IPS DF 4.7 (cell line): ENCODE data around the gene AKR1C1.
"Not testable (repeated sequence)": the region's sequence is repeated elsewhere in the genome, so short reads cannot be mapped to it uniquely, and the experiment has no call there.

ENCODE experiments used
- DNase-seq: peaks from one replicate; pipeline ENCODE4 v3.0.0-alpha.2; 2013; ENCODE audit warnings: low spot score; ENCODE audit errors: extremely low read depth

The AKR1C1 gene

DNA sequence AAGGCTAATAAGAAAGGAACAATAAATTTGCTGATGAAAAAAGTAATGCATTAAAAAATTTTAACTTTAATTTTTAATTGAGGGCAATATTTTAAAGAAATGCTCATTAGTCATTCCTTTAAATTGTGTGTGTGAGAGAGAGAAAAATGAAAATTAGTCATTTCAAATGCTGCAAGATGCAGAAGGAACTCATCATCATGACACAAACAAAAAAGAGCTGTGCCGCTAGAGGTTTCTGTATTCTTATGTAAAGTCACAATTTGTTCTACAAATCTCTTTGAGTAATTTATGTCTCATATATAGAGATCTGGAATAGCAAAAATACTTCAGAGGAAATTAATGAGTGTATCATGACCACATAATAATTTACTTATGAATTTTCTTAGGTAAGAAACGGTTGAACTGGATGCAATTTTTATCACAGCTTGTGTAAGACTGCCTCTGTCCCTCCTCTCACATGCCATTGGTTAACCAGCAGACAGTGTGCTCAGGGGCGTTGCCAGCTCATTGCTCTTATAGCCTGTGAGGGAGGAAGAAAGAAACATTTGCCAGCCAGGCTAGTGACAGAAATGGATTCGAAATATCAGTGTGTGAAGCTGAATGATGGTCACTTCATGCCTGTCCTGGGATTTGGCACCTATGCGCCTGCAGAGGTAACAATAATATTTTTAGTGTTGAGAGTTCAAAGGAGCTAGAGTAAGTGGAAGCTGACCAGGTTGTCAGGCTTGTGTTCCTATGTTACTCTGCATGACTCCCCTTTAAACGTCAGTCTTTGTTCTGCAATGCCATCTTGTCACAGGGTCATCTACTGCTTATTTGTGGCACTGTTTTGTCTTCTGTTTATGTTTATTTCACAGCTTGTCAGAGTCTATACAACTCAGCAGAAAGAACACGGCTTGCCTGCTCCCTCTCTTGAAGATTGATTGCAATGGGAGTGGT is at the start of gene AKR1C1:
AKR1C1 (plus strand) TSS at position 540 of the 939 bp plus-strand sequence; CDS start at position 570, 30 bp downstream.
- not testable (repeated sequence) for DNase-seq

GRCh38 chr10:4914213-4914850 is 48.9 kb upstream of the AKR1C1 start:
- DNase-seq, result no peak

DNA sequence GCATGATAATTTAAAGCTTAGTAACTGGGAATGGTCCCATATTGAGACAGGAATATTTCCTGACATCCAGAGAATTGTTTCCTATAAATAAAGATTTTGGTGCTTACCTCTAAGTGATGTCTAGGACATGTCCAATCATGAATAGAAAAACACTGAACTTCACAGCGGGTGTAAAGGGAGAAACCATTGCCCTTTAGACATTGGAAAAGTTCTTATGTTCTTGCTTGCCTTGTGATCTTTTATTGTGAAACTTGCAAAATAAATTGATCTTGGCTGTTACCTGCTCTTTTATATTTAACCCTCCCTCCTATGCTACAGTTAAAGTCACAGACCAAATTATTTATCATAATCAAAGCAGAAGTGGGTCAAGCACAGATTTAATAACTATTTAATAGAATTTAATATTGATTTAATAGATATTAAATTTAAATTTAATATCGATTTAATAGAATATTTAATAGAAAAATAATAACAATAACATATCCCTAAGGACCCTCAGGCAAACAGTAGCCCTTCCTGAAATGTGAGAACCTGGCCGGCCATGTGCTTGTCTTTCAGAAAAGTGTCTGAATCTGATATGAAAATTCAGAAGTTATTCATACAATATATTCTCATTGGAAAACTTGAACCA is 47.0 kb upstream of the AKR1C1 start:
- DNase-seq, result no peak

GRCh38 chr10:4918236-4918635 is 45.0 kb upstream of the AKR1C1 start:
- no peak for DNase-seq

DNA sequence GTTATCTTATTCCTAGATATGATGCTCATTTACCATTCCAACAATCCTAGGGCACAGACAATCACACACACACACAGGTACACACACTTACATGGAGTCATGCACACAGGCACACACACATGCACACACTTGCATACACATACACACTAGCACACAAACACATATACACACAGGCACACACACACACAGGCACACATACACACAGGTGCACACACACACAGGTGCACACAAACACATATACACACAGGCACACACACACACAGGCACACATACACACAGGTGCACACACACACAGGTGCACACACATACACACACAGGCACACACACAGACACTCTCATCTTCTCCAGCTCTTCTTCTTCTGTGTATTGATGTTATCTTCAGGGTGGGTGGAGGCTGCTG is 38.7 kb upstream of the AKR1C1 start:
- DNase-seq, result not testable (repeated sequence)

DNA sequence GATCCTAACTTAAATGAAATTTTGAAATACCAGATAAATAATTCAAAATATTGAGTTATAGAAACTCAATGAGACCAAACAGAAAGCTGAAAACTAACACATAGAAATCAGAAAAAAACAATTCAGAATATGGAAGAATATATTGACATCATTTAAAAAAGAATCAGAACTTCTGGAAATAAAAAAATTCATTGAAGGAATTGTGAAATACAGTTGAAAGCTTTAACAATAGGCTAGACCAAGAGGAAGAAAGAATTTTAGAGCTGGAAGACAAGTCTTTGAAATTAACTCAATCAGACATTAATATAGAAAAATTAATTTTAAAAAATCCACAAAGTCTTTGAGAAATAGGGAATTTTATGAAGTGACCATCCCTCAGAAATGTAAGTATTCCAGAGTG is 36.8 kb upstream of the AKR1C1 start:
- DNase-seq, result no peak

- DNase-seq, result no peak
Measured at GRCh38 chr10:4931587-4931986, 31.6 kb upstream of the AKR1C1 start.

- DNase-seq, result no peak
Measured at GRCh38 chr10:4934391-4934987, 28.7 kb upstream of the AKR1C1 start.

DNA sequence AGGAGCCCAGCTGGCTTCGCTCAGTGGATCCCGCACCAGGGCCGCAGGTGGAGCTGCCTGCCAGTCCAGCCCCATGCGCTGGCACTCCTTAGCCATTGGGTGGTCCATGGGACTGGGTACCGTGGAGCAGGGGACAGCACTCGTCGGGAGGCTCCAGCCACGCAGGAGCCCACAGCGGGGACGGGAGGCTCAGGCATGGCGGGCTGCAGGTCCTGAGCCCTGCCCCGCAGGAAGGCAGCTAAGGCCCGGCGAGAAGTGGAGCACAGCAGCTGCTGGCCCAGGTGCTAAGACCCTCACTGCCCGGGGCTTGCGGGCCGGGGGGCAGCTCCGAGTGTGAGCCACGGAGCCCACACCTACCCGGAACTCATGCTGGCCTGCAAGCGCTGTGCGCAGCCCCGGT is 25.9 kb upstream of the AKR1C1 start:
- DNase-seq, result no peak

- DNase-seq, result no peak
Measured at GRCh38 chr10:4939224-4940072, 23.8 kb upstream of the AKR1C1 start.

DNA sequence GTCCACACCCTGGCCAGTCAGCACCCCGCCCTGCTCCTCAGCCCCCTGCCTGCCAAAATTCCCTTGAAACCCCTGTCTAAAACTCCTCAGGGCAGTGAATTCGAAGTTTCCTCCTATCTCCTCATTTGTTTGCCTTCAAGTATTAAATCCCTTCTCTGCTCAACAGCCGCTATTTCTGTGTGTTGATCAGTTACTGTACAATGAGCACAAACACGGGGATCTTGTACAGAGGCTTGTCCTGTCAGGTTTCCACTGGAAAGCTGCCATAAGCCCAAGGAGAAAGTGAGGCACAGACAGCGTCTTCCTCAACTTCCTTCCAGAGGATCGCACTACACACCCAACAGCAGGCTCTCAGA is 23.2 kb upstream of the AKR1C1 start:
- not testable (repeated sequence) for DNase-seq

DNA sequence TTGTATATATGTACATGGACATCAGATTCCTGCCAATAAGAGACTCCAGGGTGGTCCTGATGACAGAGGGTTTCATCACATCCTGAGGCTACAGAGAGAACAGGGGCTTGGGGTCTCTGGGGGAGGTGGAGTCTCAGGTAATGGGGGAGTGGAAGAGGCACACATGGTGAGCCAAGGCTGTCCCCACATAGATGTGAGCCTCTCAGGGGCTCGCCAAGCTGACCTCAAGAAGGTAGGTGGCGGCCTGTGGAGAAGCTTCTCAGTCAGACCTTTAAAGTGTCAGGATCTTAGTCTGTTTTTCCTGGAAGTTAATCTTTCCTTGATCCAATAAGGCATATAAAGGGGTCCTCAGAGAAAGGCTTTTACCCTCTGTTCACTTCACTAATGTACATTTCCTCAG is 22.3 kb upstream of the AKR1C1 start:
- DNase-seq, result not testable (repeated sequence)

- no peak for DNase-seq
Measured at GRCh38 chr10:4941540-4942330, 21.5 kb upstream of the AKR1C1 start.

DNA sequence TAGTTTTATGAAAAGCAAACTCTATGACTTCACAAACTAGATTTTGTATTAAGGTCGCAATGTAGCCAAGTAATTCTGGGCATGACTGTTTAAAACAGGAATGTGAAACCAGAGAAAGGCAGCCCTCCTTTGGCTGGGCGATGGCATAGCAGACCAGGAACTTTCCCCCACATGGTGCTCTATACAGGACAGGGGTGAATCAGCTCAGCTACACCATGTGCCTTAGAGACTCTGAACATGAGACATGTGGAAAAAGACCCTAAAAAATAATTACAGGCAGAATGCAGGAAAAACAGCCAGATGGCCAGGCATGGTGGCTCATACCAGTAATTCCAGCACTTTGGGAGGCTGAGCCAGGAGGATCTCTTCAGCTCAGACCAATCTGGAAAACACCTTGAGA is 20.3 kb upstream of the AKR1C1 start:
- DNase-seq, result not testable (repeated sequence)

DNA sequence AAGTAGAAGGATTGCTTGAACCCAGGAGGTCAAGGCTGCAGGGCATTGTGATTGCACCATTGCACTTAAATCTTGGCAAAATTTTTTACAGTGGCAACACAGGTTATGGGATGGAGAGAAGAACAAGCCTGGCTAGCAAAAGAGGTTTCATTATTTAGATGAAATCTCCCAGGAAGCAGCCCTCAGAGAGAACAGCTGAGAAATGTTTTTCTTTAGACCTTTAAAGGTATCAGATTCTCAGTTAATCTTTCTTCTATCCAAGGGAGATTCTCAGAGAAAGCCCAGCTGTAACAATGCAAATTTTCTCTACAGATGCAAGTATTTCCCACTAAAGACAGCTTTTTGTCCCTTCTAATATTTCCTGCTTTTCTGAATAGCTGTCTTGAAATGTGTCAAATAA is 19.8 kb upstream of the AKR1C1 start:
- not testable (repeated sequence) for DNase-seq

DNA sequence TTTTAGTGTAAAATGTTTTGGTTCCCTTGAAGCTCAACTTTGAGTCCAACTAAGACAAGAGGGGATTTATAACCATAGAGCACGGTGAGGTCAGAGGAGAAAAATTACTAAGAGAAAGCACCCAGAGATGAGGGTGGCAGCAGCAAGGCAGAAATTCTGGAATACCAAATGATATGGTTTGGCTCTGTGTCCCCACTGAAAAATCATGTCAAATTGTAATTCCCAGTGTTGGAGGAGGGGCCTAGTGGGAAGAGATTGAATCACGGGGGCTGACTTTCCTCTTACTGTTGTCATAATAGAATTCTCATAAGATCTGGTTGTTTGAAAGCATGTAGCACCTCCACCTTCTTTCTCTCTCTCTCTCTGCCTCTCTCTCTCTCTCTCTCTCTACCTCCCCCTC is 19.4 kb upstream of the AKR1C1 start:
- DNase-seq, result no peak

DNA sequence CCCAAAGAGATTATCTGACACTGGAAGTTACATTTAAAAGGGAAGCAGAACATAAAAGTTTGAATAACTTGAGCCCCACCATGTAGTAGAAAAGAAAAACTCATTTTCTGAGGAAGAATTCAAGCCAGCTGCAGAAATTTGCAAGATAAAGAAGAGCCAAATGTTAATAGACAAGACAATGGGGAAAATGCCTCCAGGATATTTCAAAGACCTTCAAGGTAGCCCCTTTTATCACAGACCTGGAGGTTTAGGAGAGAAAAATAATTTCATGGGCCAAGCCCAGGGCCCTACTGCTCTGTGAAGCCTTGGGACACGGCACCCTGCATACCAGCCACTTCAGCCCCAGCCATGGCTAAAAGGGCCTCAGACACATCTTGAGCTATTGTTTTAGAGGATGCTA is 18.4 kb upstream of the AKR1C1 start:
- DNase-seq, result peak; percentile 33

- no peak for DNase-seq
Measured at GRCh38 chr10:4945766-4946717, 17.2 kb upstream of the AKR1C1 start.

GRCh38 chr10:4947039-4947634 is 16.1 kb upstream of the AKR1C1 start:
- no peak for DNase-seq
